ENCODE results near the gene SCFD2.

SCFD2 gene

DNA sequence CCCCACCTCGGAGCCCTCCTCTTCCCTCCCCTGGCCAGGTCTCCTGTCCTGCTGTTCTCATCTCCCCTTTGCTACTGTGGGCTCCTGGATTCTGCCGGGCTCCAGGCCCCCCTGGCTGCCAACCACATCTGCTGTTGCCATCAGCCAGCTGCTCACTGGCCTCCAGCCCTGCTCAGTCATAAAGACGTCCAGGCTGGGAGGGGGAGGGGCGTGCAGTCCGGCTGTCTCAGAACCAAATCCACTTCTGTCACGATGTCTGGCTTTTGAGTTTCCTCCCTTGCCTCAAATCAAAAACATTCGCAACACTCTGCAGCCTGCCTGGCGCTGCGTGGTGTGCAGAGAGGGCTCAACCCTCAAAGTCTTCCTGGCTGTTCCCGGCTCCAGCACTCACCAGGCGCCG is 496.7 kb downstream of the SCFD2 start:
- DNase-seq = no peak

DNA sequence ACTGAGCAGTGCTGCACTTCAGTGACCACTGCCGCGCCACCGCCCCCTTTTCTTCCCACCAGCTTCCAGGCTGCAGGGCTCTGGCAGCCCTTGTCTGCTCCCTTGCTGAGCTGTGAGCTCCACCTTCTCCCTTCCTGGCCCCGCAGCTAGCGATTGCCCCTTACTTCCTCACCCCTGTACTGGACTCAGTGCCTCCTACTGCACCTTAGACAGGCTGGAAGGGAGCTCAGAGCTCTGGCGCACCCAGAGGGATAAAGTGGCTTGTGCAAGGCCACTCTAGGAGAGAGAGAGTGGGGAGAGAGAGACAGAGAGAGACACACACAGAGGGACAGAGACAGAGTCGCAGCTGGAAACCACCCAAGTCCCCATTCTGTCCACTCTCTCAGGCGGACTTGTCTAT is 497.7 kb downstream of the SCFD2 start:
- DNase-seq = peak; percentile 1

DNA sequence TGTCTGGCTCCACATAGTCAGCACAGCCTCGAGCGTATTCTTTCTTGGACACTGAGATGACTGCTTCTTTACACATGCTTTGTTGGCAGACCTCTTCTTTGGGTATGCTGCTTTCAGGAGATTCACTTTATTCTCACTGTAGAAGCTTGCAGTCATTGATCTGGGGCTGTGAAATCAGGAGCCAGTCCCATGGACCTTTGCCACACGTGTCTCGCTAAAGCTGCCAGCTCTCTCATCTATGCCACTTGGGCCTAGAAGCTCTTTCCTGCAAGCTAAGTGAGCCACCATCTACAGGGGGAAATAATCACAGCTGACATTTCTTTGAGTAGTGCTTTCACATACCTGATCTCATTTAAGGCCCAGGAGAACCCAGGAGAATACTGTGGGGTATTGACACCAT is 498.7 kb downstream of the SCFD2 start:
- DNase-seq = no peak

DNA sequence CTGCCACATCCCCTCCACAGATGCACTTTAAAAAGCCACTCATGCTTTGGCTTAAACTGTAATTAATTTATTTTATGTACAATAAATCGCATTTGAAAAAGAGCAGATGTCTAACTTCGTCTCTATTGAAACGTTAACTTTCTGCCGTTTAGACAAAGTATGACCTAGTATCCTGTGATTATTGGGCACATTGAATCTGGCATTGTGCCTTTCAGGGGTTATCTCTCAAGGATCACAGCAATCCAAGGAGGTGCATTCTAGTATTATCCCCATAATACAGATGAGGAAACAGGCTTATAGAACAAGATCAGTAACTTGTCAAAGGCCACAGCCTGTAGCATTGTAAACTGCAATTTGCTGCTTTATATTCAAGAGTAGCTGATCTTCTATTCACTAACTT is 499.1 kb downstream of the SCFD2 start:
- DNase-seq = no peak

DNA sequence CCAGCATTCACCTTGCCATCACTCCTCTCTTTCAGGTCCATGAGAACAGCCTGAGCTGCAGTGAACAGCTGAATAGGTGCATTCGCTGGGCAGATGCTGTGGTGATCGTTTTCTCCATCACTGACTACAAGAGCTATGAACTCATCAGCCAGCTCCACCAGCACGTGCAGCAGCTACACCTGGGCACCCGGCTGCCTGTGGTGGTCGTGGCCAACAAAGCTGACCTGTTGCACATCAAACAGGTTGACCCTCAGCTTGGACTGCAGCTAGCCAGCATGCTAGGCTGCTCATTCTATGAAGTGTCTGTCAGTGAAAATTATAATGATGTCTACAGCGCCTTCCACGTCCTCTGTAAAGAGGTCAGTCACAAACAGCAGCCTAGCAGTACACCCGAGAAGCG is 500.6 kb downstream of the SCFD2 start:
- no peak for DNase-seq

DNA sequence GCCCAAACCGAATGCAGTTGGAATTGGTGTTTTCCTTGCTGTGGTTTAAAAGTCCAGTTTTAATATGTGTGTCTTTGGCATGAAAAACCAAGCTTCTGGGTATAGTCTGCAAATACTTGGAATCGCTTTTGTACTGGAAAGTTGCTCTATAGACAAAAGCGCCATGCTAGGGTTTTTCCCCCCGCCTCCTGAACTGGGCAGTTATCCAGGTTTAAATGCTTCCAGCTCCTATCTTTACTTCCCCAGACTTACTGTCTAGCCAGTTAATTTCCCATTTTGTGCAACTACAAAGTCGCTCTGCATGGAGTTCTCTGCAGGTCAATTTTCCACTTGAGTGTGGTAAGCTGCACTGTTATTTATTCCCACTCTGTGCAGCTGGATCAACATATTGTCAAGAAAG is 501.1 kb downstream of the SCFD2 start:
- DNase-seq = peak; percentile 57

DNA sequence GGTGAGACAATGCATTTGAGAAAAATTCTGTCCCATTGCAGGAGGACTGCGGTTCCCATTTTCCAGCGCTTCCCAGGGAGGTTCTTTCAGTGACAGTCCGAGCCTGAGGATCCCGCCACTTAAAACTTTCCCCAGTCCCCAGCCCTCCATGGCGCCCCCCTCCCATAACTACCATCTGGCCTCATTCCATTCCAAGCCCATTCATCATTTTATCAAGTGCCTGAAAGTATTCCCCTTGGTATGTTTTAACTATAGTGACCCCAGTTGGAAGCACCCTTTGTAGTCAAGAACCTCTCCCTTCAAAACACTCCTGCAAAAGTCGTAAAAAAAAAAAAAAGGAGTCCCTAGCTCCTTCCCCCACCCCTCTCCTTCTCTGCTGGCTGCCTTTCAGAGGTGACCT is 502.5 kb downstream of the SCFD2 start:
- no peak for DNase-seq

DNA sequence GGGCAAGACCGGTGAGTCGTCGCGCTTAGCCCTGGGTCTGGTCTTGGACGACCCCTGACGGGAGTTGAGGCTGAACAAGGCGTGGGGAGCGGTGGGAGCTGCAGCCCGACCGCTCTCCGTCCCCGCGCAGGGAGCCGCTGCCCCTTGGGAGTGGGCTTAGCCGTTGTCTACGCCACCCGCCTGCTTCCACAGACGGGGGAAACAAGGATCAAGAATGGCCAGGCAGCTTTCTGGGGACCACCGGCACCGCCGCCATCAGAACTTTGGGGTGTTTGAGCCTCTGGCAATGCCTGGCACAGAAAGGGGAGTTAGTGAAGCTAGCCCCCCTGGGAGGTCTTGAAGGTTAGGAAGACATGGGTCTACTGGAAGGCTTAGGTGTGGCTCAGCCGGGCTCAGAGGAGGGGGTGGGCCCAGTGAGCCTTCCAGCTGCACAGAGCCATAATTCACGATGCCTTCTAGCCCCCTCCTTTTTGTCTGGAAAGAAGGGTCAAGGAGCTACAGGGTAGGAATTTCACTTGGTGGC is 503.2 kb downstream of the SCFD2 start:
- DNase-seq = no peak

DNA sequence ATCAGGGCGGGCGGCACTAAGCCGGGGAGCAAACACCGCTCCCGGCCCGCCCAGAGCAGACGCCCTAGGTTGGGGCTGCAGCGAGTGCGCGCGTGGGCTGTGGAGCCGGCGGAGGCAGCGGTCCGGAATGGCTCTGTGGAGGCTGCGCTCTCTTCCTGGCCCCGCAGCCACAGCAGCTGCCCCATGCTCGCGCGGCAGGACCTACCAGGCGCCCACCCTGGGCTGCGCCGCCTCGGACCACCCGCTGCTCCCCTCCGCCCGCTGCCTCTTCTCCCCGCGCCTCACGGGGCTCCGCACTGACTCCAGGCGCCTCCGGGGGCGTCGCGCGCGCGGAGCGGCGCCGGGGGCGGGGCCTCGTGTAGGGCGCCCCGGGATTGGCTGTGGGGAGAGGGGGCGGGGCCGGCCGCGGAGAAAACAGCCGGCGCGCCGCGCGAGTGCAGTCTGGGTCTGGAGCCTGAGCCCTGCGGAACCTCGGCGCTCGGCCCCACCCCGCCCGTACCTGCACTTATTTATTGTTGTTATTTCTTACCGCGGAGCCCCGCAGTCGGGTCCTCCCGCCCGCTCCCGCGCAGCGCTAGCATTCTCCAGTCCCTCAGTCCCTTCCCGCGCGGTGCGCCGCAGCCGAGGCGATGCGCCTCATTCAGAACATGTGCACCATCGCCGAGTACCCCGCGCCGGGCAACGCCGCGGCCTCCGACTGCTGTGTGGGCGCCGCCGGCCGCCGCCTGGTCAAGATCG is 503.8 kb downstream of the SCFD2 start, which contains the start of gene RASL11B:
RASL11B (plus strand) TSS at position 439 of the 738 bp plus-strand sequence; CDS start at position 630, 191 bp downstream.
- DNase-seq = peak; percentile 25

DNA sequence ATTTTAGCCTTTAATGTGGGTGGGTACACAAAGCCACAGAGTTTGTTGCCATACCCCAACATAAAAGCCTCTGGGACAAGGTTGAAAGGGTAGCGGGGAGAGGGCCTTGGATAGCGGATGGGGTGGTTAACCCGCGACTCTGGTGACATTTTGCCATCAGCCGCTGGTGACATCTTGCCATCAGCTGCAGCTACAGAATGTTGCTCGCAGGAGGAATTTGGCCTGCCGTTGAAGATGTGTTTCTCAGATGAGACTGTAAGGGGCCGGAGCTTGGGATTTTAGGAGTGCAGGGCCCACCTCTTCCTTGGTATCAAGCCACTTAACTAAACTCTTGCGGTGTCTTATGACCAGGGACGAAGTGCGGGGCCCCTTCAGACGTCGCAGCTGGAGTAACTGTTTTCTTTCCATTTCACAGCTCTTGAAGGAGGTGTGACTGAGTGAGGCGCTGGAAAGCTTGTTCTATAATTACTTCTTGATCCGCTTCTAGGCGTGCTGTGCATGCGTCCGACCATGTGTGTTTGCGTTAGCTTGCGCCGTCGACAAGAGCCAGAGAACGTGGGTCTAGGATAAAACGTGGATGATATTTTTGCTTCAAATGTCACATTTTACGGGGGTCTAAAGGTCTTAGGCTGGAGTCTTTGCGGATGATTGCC is 504.6 kb downstream of the SCFD2 start:
- no peak for DNase-seq

DNA sequence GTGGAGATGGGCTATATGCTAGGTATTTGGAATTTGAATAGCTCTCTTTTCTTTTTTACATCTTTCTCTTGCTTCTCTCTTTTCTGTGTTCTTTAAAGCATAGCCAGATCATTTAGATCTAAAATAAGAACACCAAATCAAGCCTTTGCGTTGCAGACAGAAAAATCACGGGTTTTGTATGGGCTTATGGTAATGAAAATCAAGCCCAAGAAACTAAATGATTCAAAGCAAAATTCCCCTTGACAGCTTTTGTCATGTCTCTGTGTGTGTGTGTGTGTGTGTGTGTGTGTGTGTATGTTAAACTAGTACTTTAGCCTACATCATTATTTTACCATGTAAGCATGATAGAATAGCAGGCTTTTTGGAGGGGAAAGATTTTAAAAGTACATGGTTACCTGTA is 505.5 kb downstream of the SCFD2 start:
- DNase-seq = no peak

DNA sequence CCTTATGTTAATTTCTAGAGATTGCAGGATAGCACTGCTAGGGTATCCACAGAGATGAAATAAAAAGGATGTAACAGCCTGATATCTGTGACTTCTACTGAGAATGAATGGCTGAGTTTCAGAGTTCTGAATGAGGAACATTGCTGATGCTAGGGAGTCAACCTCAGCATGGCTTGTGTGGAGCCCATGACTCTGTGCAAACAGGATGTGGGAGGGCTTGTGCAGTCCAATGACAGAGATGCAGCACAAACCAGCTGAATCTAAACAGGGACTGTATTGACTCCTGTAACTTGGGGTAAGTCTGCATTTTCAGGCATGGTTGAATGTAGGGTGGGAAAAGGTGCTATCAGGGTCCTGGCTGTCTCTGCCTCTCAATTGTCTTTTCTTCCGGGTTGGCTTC is 509.1 kb downstream of the SCFD2 start:
- no peak for DNase-seq

DNA sequence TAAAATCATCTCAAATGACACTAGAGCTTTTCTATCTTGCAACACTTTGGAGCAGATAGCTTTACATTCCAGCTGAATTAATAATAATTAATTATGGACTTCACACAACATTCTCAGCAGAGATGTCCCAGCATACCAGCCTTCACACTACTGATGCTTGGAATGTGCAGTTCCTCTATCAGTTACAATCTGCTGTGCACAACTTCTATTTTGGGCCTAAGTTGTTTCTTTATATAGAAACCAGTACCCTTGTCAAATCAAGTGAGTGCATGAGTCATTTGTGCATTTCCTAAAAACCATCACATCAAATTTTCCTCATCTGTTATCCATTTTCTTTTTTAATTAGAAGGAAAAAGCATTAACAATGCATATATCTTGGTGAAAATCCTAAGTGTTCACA is 512.5 kb downstream of the SCFD2 start:
- DNase-seq = no peak

DNA sequence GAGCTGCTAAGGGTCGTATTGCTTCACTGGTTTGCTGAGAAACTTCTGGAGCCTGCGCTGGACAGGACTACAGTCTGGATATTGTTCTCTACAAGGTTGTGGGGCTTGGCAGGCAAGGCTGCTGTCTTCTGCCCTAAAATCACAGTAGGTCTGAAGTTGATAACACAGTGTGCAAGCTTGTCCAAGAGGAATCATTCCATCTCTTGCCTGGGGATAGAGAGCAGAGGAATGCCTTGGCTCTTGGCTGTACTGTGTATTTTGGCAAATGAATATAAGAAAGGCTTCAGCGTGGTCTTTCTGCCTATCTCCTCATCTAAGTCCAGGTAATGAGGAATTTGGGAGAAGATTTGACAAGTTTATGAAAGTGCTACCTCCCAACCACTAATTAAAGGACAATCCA is 513.1 kb downstream of the SCFD2 start:
- DNase-seq = no peak

DNA sequence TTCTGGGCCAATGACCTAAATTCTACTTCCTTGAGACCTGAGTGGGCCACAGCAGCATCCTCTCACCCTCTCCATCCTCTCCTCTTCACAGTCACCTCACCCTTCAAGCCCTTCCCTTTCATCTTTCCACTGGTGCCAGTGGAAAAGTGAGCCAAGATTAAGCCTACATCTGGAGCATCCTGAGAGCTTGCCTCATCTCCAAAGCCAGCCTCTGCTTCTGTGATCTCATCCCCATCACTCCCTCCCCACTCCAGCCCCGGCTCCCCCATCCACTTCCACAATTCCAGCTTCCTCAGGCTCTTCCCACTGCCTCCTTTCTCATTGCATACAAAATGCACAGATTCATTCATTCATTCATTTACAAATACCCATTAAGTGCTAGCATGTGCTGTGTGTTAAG is 513.8 kb downstream of the SCFD2 start:
- DNase-seq = no peak

DNA sequence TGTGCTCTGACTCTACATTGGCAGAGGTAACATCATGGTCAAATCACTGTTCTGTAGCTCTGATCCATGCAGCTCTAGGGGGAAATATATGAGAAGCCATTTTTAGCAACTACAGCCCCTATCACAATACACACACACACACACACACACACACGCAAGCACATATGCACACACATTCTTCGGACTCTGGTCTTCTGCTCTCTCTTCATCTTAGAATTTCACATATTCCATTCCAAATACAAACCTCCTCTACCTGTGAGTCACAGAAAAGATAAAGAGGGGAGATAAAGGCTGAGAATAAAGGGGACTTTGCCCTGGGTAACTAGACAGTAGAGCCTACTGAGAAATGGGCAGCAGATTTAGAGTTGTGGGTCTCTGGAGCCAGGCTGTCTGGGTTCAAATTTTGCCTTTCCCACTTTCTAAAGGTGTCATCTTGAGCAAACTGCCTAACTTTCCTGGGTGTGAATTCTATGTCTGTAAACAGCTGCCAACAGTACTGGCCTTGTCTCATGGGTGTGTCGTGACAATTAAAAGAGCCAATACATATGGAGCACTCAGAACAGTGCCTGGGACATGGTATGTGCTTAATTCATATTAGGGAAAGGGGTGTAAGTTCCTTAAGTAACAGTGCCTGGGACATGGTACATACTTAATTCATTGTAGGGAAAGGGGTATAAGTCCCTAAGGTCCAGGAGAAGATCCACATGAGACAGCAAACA is 515.3 kb downstream of the SCFD2 start:
- DNase-seq = no peak

DNA sequence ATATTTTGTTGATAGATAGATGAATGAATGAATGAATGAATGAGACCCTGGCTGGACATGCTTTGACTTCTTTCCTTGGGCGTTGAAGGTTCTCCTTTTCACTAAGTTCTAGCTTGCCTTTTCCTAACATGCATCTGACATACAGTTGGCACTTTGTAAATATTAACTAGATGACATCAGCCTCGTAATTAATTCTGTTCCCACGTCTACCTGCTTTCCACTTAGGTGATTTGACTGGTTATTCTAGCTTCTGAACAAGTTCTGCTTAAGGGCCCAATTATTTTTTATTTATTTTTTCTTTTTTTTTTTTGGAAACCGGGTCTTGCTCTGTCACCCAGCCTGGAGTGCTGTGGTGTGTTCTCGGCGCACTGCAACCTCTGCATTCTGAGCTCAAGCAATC is 517.6 kb downstream of the SCFD2 start:
- no peak for DNase-seq

DNA sequence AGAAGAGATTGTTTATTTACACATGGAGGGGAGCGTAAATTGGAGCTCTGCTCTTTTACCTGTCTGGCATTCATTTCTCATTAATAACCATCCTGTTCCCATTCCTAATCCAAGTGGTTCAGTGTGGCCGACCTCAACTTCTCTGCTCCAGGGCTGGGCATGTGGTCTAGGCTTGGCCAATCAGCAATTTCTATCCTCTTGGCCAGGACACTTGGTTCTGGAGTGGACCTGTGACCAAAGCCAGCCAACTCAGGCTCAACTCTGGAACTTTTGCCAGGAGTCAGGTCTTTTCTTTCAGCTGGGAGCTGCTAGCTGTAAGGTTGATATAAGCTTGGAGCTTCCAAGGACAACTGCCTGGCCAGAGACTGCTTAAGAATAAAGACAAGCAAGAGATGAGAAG is 519.4 kb downstream of the SCFD2 start:
- no peak for DNase-seq

DNA sequence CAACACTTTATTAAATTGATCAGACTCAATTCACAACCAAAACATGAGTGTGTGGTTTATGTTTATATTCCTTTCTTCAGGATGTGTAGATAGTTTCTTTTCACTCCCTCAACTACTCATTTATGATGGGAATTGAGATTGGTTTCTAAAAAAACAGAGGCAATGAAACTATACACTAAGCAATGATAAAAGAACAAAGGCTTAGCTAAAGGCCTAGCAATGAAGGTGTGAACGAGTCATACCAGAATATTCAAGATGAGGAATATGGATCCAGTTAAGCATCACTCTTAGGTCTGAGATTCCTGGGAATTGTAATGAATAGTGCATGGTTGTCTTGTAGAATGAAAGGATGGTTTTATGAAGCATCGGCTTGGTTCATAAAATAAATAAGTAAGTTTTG is 521.3 kb downstream of the SCFD2 start:
- no peak for DNase-seq

DNA sequence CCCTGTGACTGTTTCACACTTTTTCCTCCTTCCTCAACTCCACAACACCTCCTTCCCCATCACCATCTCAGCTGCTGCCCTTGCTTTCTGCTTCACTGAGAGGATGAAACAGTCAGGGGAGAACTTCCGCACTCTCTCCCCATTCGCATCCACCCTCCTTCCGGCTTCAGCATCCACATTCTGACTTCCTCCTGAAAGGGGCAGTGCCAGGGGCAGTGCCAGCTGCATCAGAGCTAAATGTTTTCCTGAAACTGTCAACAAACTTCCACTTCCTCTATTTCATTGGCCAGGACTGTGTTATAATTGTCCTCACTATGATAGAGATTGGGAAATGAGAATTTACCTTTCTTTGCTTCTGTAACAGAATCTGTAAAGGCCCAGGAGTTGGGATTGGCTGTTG is 521.9 kb downstream of the SCFD2 start:
- no peak for DNase-seq

DNA sequence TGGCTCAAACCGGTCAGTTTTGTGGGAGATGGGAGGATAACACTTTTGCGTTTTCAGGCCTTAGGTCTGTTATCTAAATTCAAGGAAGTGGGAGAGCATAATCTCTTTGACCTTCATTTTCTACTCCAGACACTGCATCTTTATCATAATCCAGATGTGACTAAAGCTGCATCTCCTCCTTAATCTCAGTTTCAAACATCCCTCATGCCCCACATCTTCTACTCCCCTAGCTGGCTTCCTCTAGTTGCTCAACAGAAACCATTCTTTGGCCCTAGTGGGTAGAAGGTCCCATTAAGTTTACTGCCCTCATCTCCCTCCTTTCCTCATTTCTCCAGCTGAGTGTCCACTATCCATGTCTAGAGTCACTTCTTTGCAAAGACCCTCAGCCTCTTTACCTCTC is 522.5 kb downstream of the SCFD2 start:
- no peak for DNase-seq

DNA sequence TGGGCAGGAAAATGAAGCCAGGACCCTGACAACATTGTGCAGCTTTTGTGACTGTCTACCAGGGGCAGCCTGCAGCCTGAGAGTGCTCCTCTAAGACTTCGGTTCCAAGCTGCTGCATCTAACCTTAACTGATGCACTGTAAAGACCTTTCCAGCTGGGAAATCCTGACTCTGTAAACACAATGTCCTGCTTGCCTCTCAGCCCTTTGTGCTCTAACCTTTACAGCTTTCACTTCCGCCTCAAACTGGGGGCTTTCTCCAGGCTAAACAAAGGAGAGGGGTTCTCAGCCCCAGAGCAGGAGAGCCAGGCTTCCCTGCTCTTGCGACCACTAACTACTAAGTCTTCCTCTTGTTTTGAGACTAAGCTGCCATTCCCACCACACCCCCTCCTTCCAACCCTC is 523.1 kb downstream of the SCFD2 start:
- DNase-seq = no peak

DNA sequence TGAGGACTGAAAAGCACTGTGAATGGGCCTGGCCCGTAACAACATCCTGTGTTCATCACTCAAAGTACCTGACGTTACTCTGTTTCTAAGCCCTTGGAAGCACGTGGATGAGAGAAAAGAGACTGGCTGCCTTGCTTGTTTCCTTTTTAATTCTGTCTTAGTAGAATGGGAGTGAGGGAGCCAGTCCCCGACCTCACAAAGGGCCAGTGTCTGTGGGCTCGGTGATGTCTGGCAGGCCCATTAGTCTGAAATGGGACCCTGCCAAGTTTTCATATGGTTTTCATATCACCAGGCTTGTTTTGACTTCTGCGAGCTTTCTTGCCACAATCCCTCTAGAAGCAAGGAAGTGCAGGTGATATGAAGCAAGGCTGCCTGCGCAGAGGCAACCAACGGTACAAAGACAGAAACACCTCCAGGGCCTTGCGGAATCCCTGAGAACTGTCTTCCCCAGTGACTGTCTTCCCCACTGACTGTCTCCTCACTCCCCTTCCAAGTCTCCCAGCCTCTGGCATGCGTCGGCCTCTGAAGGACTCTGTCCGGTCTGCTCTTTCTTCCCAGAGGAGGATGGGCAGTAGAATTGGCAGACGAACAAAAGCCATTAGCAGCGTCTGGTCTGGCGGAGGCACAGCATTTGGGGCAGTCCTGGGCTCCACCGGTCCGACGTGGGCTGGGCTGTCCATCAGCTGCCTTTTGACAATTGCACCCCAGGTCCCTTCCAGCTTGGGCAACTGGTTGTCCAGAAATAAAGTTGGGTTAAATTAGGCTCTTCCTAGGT is 524.0 kb downstream of the SCFD2 start:
- DNase-seq = no peak
